Measurements from ENCODE around the gene TIMP3. TPM values are rescaled to one million over a fixed set of nuclear protein-coding genes. Genes with fewer than 3 reads are reported as not detected.

Gene TIMP3
- total RNA-seq, 2 donors from 2014 or later = 0.07 TPM; not detected in 1

DNA sequence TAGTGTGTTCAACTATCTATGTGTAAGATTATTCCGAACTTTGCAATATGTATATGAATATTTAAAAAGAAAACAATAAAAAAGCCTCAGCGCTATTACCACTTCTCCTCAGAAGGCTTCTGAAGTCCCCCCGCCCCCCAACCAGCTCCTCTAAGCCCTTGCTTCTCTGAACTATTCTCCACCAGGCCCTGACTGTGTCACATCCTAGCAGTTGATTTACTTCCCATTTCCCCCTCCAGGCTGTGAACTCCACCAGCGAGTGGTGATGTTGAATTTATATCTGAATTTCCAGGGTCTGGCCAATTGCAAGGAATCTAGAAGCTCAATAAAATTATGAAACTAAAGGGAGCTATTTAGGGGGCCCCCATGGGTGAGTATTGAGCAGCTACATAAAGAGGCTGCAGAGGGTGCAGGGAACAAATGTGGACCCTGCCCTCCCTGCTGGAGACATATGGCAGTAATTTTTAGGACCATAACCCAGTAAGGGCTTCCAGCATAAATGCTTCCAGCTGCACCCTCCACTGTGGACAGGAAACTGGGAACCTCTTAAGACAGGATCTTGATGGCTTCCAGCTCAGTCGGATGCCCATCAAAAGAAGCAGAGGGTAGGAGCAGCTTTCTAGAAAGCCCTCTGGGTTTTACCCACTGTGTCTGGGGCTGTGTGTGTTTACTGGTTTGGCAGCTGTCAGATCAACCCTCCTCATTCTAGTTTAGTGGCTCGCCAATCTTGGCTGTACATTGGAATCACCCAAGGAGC is 81.4 kb downstream of the TIMP3 start:
- DNase-seq (no peak), ATAC-seq (replicated peaks in 1 of 2) (no peak)
- H3K27ac Mint-ChIP-seq = no peak overlapping the region
- H3K4me1 Mint-ChIP-seq (ENCODE audit: low read depth) = peaks cover 15% of the 10 kb centered on the region
- H3K36me3 Mint-ChIP-seq (ENCODE audit: insufficient read depth in 2 of 2) = no peaks in the 10 kb centered on the region
- H3K9me3 Mint-ChIP-seq = no peaks in the 10 kb centered on the region
- H3K4me3 Mint-ChIP-seq = no peak overlapping the region
- no peaks in the 10 kb centered on the region for H3K27me3 Mint-ChIP-seq (ENCODE audit: low read depth)

DNA sequence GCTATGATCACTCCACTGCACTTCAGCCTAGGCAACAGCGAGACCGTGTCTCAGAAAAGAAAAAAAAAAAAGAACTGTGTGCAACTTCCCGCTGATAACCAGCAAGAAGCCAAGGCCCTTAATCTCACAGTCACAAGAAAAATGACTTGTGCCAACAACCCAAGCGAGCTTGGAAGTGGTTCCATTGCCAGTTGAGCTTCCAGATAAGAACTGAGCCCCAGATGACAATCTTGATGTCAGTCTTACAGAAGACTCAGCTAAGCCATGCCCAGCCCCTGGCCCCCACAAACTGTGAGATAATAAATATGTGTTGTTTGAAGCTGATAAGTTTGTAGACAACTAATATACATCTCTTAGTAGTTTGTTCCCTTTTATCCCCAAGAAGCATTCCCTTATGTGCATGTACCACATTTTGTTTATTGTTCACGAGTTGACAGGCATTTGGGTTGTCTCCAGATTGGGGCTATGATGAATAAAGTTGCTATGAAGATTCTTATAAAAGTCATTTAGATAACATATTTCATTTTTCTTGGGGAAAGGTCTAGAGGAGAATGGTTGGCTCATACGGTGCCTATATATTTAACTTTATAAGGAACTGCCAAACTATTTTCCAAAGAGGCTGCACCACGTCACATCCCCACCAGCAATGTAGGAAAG is 85.9 kb downstream of the TIMP3 start:
- DNase-seq = no peak
- no peak for ATAC-seq (replicated peaks in 1 of 2)
- Mint-ChIP-seq H3K27me3 (ENCODE audit: low read depth) (no peaks in the 10 kb centered on the region), H3K36me3 (ENCODE audit: insufficient read depth in 2 of 2) (no peaks in the 10 kb centered on the region), H3K4me1 (ENCODE audit: low read depth) (no peaks in the 10 kb centered on the region), H3K27ac (no peak overlapping the region), H3K9me3 (no peaks in the 10 kb centered on the region), H3K4me3 (no peak overlapping the region)

DNA sequence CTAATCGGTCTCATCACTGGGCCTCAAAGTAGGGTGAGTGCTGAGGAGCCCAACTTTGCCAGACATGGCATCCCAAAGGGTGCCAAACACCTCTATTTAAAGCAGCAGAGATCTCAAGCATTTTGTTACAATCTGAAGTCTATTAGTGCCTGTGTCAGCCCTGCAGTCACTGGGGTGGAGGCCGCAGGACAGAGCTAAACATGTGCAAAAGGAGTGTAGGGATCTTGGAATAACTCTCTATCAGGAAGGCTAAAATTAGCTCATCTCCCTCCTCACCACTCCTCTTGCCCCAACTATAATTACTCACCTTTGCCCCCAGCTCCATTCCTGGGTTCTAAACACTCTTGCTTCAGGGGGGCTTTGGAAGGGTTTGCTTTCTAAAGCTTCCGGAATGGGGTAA is 87.5 kb downstream of the TIMP3 start:
- Mint-ChIP-seq H3K27me3 (ENCODE audit: low read depth) (no peaks in the 10 kb centered on the region), H3K4me3 (no peak overlapping the region), H3K27ac (no peak overlapping the region), H3K36me3 (ENCODE audit: insufficient read depth in 2 of 2) (no peaks in the 10 kb centered on the region), H3K4me1 (ENCODE audit: low read depth) (no peaks in the 10 kb centered on the region), H3K9me3 (no peaks in the 10 kb centered on the region)
- ATAC-seq (replicated peaks in 1 of 2) = no peak
- DNase-seq = no peak

DNA sequence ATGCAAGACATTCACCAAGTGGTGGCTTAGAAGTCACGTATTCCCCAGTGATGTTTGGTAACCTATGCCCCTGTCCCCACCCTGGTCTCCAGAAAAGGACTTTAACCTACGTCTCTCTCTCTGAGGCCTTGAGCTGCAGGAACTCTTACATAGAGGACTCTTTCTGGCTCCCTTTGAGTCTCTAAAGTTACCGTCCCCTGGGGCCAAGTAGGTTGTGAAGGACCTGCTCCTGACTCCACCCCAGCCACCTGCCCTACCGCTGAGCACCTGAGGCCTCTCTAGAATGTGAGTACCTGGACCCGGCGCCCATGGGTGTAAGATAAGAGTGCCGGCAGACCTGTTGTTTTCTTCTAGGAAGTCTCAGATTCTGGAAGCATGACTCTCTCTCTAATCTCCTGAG is 95.4 kb downstream of the TIMP3 start:
- ATAC-seq (replicated peaks in 1 of 2) = no peak
- H3K4me3 Mint-ChIP-seq = no peak overlapping the region
- H3K36me3 Mint-ChIP-seq (ENCODE audit: insufficient read depth in 2 of 2) = no peaks in the 10 kb centered on the region
- no peaks in the 10 kb centered on the region for H3K27me3 Mint-ChIP-seq (ENCODE audit: low read depth)
- H3K9me3 Mint-ChIP-seq = no peaks in the 10 kb centered on the region
- no peaks in the 10 kb centered on the region for H3K4me1 Mint-ChIP-seq (ENCODE audit: low read depth)
- H3K27ac Mint-ChIP-seq = no peak overlapping the region
- DNase-seq = no peak

DNA sequence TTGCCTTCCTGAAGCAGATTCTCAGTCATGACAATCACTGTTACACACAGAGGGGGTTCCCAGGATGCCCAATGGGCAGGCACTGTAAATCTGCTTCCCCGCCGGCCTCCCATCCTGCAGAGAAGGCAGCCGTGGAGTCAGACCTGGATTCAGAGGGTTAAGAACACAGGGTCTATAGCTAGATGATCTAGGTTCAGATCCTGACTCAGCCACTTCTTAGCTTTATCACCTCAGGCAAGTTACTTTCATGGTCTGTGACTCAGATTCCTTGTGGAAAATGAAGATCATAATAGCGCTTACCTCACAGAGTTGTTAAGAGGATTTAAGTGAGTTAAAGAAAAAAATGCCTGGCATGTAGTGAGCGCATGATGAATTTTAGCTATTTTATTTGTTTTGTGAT is 95.9 kb downstream of the TIMP3 start:
- Mint-ChIP-seq H3K9me3 (no peaks in the 10 kb centered on the region), H3K4me1 (ENCODE audit: low read depth) (no peaks in the 10 kb centered on the region), H3K27me3 (ENCODE audit: low read depth) (no peaks in the 10 kb centered on the region), H3K27ac (no peak overlapping the region), H3K36me3 (ENCODE audit: insufficient read depth in 2 of 2) (no peaks in the 10 kb centered on the region), H3K4me3 (no peak overlapping the region)
- ATAC-seq (replicated peaks in 1 of 2) (peak; percentile 50 to 51), DNase-seq (no peak)

DNA sequence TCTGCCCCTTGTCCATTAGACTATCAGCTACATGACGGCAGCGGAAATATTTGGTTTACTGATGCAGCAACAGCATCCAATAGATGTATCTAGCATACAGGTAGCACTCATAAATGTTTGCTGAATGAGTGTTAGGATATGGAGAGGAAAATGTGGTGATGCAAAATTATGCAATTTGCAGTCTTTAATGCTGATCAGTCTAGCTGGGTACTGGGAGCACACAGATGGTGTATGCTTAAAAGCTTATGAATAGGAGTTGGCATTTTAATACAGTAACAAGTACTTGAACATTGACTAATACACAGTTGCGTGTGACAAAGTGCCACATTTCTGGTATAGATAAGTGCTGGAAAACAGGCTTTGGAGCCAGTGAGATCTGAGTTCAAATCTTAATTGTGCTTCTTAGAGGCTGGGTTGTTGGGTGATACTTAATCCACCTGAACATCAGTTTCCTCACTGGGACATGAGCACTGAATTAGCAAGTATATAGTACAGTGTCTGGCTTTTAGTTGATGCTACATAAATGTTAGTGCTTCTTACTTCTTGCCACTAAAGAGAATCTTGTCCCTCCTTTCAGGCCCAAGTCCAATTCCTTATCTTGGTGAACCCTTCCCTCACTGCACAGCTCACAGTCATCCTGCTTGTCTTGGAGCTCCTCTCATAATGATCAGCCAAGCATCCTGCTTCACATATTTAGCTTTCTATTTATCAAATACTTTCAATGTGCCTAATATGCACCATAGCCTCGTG is 99.6 kb downstream of the TIMP3 start:
- DNase-seq = no peak
- Mint-ChIP-seq H3K9me3 (no peaks in the 10 kb centered on the region), H3K36me3 (ENCODE audit: insufficient read depth in 2 of 2) (no peaks in the 10 kb centered on the region), H3K27me3 (ENCODE audit: low read depth) (no peaks in the 10 kb centered on the region), H3K4me1 (ENCODE audit: low read depth) (no peaks in the 10 kb centered on the region), H3K27ac (no peak overlapping the region), H3K4me3 (no peak overlapping the region)
- ATAC-seq (replicated peaks in 1 of 2) = no peak

DNA sequence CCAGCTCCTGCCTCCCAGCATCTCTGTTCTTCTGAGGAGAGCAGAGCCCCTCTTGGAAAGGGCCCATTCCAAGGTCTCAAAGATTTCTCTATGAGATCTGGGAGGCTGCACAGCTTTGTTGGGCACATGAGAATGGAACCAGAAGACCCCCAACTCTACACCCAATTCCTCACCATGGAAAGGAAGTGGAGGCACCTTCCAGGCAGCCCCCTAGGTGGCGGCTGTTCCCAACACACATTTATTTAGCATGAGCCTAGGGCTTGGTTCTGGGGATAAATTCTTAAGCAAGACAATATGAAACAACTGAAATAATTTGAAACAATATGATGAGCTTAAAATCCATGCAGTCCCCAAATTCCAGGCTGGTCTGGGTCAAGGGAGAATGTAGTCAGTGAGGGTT is 100.4 kb downstream of the TIMP3 start:
- Mint-ChIP-seq H3K4me3 (no peak overlapping the region), H3K27ac (no peak overlapping the region), H3K9me3 (no peaks in the 10 kb centered on the region), H3K4me1 (ENCODE audit: low read depth) (no peaks in the 10 kb centered on the region), H3K27me3 (ENCODE audit: low read depth) (no peaks in the 10 kb centered on the region), H3K36me3 (ENCODE audit: insufficient read depth in 2 of 2) (no peaks in the 10 kb centered on the region)
- ATAC-seq (replicated peaks in 1 of 2) (no peak), DNase-seq (no peak)

DNA sequence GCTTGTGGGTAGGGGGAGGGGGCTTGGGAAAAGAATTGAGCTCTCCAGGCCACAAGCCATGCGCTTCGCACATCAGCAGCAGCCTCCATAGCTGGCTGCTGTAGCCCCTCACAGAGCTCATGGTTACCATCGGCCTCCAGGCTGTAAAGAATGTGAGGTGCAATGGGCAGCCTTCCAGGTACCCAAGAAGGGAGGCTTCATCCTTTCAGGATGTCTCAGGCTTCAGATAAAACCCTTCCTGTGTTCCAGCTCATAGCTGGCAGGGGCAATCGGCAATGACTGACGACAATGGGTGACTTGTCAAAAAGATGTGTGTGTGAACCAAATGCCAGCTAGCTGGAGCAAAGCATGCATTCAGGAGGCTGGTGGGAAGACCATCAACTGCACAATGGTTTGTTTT is 102.0 kb downstream of the TIMP3 start:
- H3K27me3 Mint-ChIP-seq (ENCODE audit: low read depth) = no peaks in the 10 kb centered on the region
- no peak overlapping the region for H3K27ac Mint-ChIP-seq
- H3K36me3 Mint-ChIP-seq (ENCODE audit: insufficient read depth in 2 of 2) = no peaks in the 10 kb centered on the region
- H3K4me3 Mint-ChIP-seq = no peak overlapping the region
- H3K4me1 Mint-ChIP-seq (ENCODE audit: low read depth) = no peaks in the 10 kb centered on the region
- ATAC-seq (replicated peaks in 1 of 2) (no peak), DNase-seq (no peak)
- no peaks in the 10 kb centered on the region for H3K9me3 Mint-ChIP-seq

DNA sequence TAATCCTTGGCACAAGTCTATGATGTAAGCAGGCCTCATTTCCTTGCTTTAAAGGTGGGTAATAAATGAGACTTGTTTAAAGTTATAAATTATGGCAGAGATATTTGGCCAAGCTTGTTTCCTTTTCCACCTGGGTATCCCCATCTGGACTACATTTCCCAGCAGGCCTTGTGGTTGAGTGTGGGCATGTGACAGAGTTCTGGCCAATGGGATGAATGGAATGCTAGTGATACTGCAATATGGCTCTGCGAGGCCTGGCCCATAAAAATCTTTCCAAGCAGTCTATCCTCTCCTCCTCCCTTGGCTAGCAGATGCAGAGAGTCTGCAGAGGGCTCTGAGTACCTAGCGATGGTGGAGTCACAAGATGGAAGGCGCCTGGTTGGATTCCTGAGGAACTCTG is 102.5 kb downstream of the TIMP3 start:
- Mint-ChIP-seq H3K27ac (no peak overlapping the region), H3K4me1 (ENCODE audit: low read depth) (no peaks in the 10 kb centered on the region), H3K27me3 (ENCODE audit: low read depth) (no peaks in the 10 kb centered on the region), H3K4me3 (no peak overlapping the region), H3K36me3 (ENCODE audit: insufficient read depth in 2 of 2) (no peaks in the 10 kb centered on the region), H3K9me3 (no peaks in the 10 kb centered on the region)
- ATAC-seq (replicated peaks in 1 of 2) = no peak
- no peak for DNase-seq

DNA sequence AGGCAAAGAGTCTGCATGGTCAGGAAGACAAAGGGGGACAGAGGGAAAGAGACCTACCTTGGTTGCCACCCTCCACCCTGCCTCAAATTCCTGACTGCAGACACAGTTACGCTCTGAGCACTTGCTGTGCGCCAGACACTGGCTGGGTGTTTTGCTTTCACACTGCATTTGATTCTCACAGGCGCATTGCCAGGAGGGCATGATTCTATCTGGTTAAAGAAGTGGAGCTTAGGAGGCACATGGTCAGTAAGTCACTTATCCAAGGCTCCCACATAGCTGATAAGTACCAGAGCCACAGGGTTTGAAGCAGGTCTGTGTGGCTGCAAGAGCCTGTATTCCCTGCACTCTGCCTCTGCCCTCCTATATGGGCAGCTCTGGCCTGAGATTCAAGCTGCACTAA is 103.9 kb downstream of the TIMP3 start:
- Mint-ChIP-seq H3K27ac (no peak overlapping the region), H3K4me3 (no peak overlapping the region), H3K27me3 (ENCODE audit: low read depth) (no peaks in the 10 kb centered on the region), H3K9me3 (no peaks in the 10 kb centered on the region), H3K36me3 (ENCODE audit: insufficient read depth in 2 of 2) (no peaks in the 10 kb centered on the region), H3K4me1 (ENCODE audit: low read depth) (no peaks in the 10 kb centered on the region)
- no peak for DNase-seq
- ATAC-seq (replicated peaks in 1 of 2) = no peak

DNA sequence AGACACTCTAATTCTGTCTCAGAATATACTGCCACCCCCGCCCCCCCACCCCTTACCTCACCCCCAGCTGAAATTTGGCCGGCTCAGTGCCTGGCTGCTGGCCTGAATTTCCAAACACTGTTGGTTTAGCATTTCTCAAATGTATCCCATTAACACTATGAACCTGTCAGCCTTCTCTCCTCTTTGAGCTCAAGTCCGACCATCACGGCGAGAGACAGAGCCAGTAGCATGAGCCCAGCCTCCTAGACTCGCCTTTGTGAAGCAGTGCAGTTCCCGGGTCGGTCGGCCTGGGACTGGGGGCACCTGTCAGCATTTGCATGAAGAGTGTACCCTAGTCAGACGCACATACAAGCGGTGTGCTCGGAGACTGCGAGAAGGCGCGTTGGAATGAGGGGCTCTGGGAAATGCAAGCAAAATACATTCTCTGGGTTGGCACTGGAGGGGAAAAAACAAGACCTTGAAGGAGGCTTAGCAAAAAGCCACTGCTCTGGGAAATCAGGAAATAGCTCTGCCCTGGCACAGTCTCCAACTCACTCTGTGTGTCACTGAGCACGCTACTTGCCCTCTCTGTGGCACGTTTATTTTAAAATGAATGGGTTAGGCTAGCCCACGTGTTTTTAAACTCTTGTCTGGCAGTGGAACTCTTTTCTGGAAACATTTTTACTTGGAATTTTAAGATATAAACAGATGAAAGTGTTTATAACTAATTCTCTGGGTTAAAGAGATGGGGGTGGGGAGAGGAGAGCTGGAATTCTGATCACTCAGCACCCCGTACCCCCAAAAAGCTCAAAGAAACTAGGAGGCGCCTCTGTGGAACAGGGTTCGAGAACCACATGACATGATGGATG is 108.3 kb downstream of the TIMP3 start:
- DNase-seq (no peak), ATAC-seq (replicated peaks in 1 of 2) (no peak)
- Mint-ChIP-seq H3K9me3 (peaks cover 0 to 1% of the 10 kb centered on the region in 2 donors), H3K4me3 (no peak overlapping the region), H3K36me3 (ENCODE audit: insufficient read depth in 2 of 2) (peaks cover 0 to 2% of the 10 kb centered on the region in 2 donors), H3K4me1 (ENCODE audit: low read depth) (no peaks in the 10 kb centered on the region), H3K27ac (no peak overlapping the region), H3K27me3 (ENCODE audit: low read depth) (no peaks in the 10 kb centered on the region)

DNA sequence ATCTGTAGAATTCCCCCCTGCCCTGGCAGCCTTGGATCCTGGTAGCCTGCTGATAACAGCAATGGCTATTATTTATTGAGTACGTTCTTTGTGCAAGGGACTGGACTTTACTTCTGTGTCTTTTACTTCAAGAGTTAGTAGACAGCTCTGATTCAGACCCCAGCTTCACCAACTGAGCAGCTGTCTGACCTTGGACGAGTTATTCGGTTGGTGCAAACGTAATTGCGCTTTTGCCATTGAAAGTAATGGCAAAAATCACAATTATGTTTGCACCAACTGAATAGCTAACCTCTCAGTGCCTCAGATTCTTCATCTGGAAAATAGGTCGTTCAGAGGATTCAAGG is 108.9 kb downstream of the TIMP3 start:
- no peak overlapping the region for H3K27ac Mint-ChIP-seq
- peaks cover 3 to 5% of the 10 kb centered on the region in 2 donors for H3K36me3 Mint-ChIP-seq (ENCODE audit: insufficient read depth in 2 of 2)
- H3K4me1 Mint-ChIP-seq (ENCODE audit: low read depth) = no peaks in the 10 kb centered on the region
- no peak overlapping the region for H3K4me3 Mint-ChIP-seq
- H3K9me3 Mint-ChIP-seq = peaks cover 2 to 4% of the 10 kb centered on the region in 2 donors
- DNase-seq (no peak), ATAC-seq (replicated peaks in 1 of 2) (no peak)
- H3K27me3 Mint-ChIP-seq (ENCODE audit: low read depth) = no peaks in the 10 kb centered on the region

DNA sequence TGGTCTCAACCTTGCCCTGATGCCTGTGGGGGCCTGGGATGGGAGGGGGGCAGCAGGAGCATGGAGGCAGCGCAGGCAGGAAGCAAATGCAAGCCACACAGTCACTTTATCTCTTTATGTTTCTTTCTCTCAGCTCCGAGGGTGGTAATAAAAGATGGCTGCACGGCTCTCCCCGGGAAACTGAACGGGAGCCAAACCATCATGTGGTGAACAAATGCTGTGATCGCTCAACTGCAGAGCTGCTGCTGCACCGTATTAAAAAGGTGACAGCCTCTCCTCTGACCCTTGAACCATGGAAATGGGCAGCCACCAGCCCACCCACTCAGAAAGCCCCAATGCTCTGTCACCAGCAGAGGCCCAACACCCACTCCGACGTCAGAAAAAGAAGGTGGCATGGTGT is 110.0 kb downstream of the TIMP3 start:
- Mint-ChIP-seq H3K27me3 (ENCODE audit: low read depth) (no peaks in the 10 kb centered on the region), H3K9me3 (peaks cover 4 to 8% of the 10 kb centered on the region in 2 donors), H3K27ac (no peak overlapping the region), H3K36me3 (ENCODE audit: insufficient read depth in 2 of 2) (peaks cover 4 to 5% of the 10 kb centered on the region in 2 donors), H3K4me3 (no peak overlapping the region), H3K4me1 (ENCODE audit: low read depth) (no peaks in the 10 kb centered on the region)
- DNase-seq (no peak), ATAC-seq (replicated peaks in 1 of 2) (no peak)

Data from activated T-cell treated with anti-CD3 and anti-CD28 coated beads, Interleukin-2, amount 50 U/mL, for 72 hours (primary cell).